ENCODE results near the gene STX1A. TPM values are rescaled to one million over a fixed set of nuclear protein-coding genes. Genes with fewer than 3 reads are reported as not detected.

The STX1A gene
- total and polyA plus RNA-seq, 4 donors, result 2.6 to 14.7 (median 11.8) TPM

- Histone ChIP-seq H3K36me3 (ENCODE audit: control insufficient read depth in 1 of 2, insufficient read depth in 2 of 2, low read length in 1 of 2) (no peaks in the 10 kb centered on the region), H3K27ac (ENCODE audit: low read depth in 1 of 2, low read length in 2 of 2) (no peak overlapping the region), H3K9me3 (ENCODE audit: control insufficient read depth, low read length) (no peaks in the 10 kb centered on the region), H3K27me3 (ENCODE audit: control insufficient read depth in 1 of 2, insufficient read depth in 2 of 2, low read length in 1 of 2) (no peaks in the 10 kb centered on the region), H3K4me1 (ENCODE audit: control insufficient read depth in 1 of 2, insufficient read depth in 2 of 2, low read length in 2 of 2) (no peaks in the 10 kb centered on the region), H3K4me3 (ENCODE audit: low read length in 2 of 2) (no peak overlapping the region)
- ATAC-seq (ENCODE audit: low FRiP score) (no peak), DNase-seq (no peak)
- WGBS, 2 donors, result 80 to 87% methylated on average over 13 to 15 of the region's 15 CpGs
- intact Hi-C loops (cut with DNase I), result no loop called here
Observed at GRCh38 chr7:73700581-73701134, 18.8 kb downstream of the STX1A start.

- 86 to 90% methylated on average over 14 of the region's 14 CpGs for whole genome bisulfite sequencing, 2 donors
- ATAC-seq (ENCODE audit: low FRiP score) (no peak), DNase-seq (no peak)
- H3K4me3 ChIP-seq (ENCODE audit: low read length in 2 of 2), result no peak overlapping the region
- H3K27ac ChIP-seq (ENCODE audit: low read depth in 1 of 2, low read length in 2 of 2), result no peak overlapping the region
- no peaks in the 10 kb centered on the region for H3K27me3 ChIP-seq (ENCODE audit: control insufficient read depth in 1 of 2, insufficient read depth in 2 of 2, low read length in 1 of 2)
- H3K9me3 ChIP-seq (ENCODE audit: control insufficient read depth, low read length), result no peaks in the 10 kb centered on the region
- peaks cover 0 to 2% of the 10 kb centered on the region in 2 donors for H3K36me3 ChIP-seq (ENCODE audit: control insufficient read depth in 1 of 2, insufficient read depth in 2 of 2, low read length in 1 of 2)
- intact Hi-C loops (cut with DNase I), result no loop called here
- no peaks in the 10 kb centered on the region for H3K4me1 ChIP-seq (ENCODE audit: control insufficient read depth in 1 of 2, insufficient read depth in 2 of 2, low read length in 2 of 2)
Observed at GRCh38 chr7:73700069-73700423, 19.4 kb downstream of the STX1A start.

DNA sequence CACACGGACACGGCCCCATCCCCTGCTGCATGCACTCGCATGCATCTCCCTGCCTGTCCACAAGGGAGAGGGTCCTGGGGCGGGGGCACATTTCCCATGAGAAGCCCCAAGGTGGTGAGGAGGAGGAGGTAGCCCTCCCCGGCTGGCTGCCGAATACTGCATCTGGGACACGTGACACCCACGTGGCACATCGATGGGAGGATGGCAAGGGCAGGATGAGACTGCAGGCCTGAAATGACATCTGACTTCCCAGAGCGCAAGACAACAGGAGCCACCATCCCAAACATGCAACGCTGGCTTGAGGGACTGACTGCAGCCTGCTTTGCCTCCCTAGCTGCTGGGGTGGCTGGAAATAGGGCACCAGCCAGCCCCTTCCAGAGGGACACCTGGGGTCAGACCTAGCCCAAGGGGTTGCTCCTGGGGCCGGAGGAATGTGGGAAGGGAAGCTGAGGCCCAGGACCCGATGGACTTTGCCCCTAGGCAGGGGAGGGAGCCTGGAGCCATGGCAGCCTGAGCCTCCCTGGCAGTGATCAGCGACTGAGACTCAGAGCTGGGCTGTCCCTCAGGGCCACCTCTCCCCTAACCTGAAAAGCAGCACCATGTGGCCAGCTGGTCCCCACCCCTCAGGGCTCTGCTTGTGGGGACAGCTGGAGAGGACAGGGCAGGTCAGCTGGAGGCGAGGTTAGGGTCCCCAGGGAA, 19.9 kb downstream of the STX1A start:
- Histone ChIP-seq H3K27ac (ENCODE audit: low read depth in 1 of 2, low read length in 2 of 2) (no peak overlapping the region), H3K27me3 (ENCODE audit: control insufficient read depth in 1 of 2, insufficient read depth in 2 of 2, low read length in 1 of 2) (no peaks in the 10 kb centered on the region), H3K4me3 (ENCODE audit: low read length in 2 of 2) (no peak overlapping the region), H3K36me3 (ENCODE audit: control insufficient read depth in 1 of 2, insufficient read depth in 2 of 2, low read length in 1 of 2) (peaks cover 0 to 4% of the 10 kb centered on the region in 2 donors), H3K9me3 (ENCODE audit: control insufficient read depth, low read length) (no peaks in the 10 kb centered on the region), H3K4me1 (ENCODE audit: control insufficient read depth in 1 of 2, insufficient read depth in 2 of 2, low read length in 2 of 2) (no peaks in the 10 kb centered on the region)
- WGBS, 2 donors, result 81 to 82% methylated on average over 15 of the region's 15 CpGs
- ATAC-seq (ENCODE audit: low FRiP score), result no peak
- intact Hi-C loops (cut with DNase I), result no loop called here
- DNase-seq, result no peak

- no peaks in the 10 kb centered on the region for H3K4me1 ChIP-seq (ENCODE audit: control insufficient read depth in 1 of 2, insufficient read depth in 2 of 2, low read length in 2 of 2)
- intact Hi-C loops (cut with DNase I), result no loop called here
- DNase-seq (no peak), ATAC-seq (ENCODE audit: low FRiP score) (no peak)
- no peaks in the 10 kb centered on the region for H3K9me3 ChIP-seq (ENCODE audit: control insufficient read depth, low read length)
- H3K27me3 ChIP-seq (ENCODE audit: control insufficient read depth in 1 of 2, insufficient read depth in 2 of 2, low read length in 1 of 2), result no peaks in the 10 kb centered on the region
- 77 to 78% methylated on average over 7 of the region's 7 CpGs for WGBS, 2 donors
- no peak overlapping the region for H3K4me3 ChIP-seq (ENCODE audit: low read length in 2 of 2)
- H3K36me3 ChIP-seq (ENCODE audit: control insufficient read depth in 1 of 2, insufficient read depth in 2 of 2, low read length in 1 of 2), result peaks cover 0 to 4% of the 10 kb centered on the region in 2 donors
- H3K27ac ChIP-seq (ENCODE audit: low read depth in 1 of 2, low read length in 2 of 2), result no peak overlapping the region
Observed at GRCh38 chr7:73698410-73698809, 21.1 kb downstream of the STX1A start.

GRCh38 chr7:73696372-73696771, 23.1 kb downstream of the STX1A start:
- no peak for DNase-seq
- no peak for ATAC-seq (ENCODE audit: low FRiP score)
- H3K4me1 ChIP-seq (ENCODE audit: control insufficient read depth in 1 of 2, insufficient read depth in 2 of 2, low read length in 2 of 2), result no peaks in the 10 kb centered on the region
- H3K36me3 ChIP-seq (ENCODE audit: control insufficient read depth in 1 of 2, insufficient read depth in 2 of 2, low read length in 1 of 2), result peaks cover 0 to 6% of the 10 kb centered on the region in 2 donors
- H3K27me3 ChIP-seq (ENCODE audit: control insufficient read depth in 1 of 2, insufficient read depth in 2 of 2, low read length in 1 of 2), result no peaks in the 10 kb centered on the region
- no peak overlapping the region for H3K27ac ChIP-seq (ENCODE audit: low read depth in 1 of 2, low read length in 2 of 2)
- H3K9me3 ChIP-seq (ENCODE audit: control insufficient read depth, low read length), result no peaks in the 10 kb centered on the region
- WGBS, 2 donors, result 85 to 86% methylated on average over 4 of the region's 4 CpGs
- intact Hi-C loops (cut with DNase I), result no loop called here
- no peak overlapping the region for H3K4me3 ChIP-seq (ENCODE audit: low read length in 2 of 2)

DNA sequence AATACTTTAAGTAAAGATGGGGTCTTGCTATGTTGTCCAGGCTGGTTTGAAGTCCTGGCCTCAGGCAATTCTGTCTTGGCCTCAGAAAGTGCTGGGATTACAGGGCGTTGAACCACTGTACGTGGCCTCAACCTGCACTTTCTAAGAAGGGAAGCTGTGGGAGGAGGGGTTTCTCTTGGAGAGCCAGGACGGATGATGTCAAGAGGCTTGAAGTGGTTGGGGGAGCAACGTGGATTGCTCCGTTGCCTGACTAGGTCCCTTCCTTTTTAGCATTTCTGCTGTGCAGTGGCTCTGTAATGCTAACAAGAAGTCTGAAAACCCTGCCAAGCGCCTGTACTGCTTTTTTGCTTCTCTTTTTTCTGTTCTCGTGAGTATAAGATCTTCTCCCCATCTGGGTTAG, 28.8 kb downstream of the STX1A start:
- 82 to 86% methylated on average over 7 of the region's 7 CpGs for WGBS, 2 donors
- ATAC-seq (ENCODE audit: low FRiP score) (no peak), DNase-seq (no peak)
- intact Hi-C loops (cut with DNase I), result no loop called here
- H3K27ac ChIP-seq (ENCODE audit: low read depth in 1 of 2, low read length in 2 of 2), result no peak overlapping the region
- H3K4me1 ChIP-seq (ENCODE audit: control insufficient read depth in 1 of 2, insufficient read depth in 2 of 2, low read length in 2 of 2), result no peaks in the 10 kb centered on the region
- peaks cover 0 to 8% of the 10 kb centered on the region in 2 donors for H3K36me3 ChIP-seq (ENCODE audit: control insufficient read depth in 1 of 2, insufficient read depth in 2 of 2, low read length in 1 of 2)
- H3K27me3 ChIP-seq (ENCODE audit: control insufficient read depth in 1 of 2, insufficient read depth in 2 of 2, low read length in 1 of 2), result no peaks in the 10 kb centered on the region
- H3K9me3 ChIP-seq (ENCODE audit: control insufficient read depth, low read length), result no peaks in the 10 kb centered on the region
- no peak overlapping the region for H3K4me3 ChIP-seq (ENCODE audit: low read length in 2 of 2)

DNA sequence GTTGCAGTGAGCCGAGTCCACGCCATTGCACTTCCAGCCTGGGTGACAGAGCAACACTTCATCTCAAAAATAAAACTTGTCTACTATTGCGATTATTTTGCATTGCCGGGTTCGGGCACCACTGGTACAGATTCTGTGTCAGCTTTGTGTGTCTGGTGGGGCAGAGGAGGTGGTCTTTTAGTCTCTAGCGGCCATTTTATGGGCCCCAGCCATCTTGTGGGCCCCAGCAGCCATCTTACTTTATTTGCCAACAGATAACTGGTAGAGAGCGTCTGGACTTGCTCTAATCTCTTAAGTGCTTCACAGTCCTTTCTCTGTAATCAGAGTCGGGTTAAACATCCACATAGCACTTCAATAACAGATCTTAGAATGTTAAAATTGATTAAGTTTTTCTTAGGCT, 31.2 kb downstream of the STX1A start:
- peaks cover 0 to 4% of the 10 kb centered on the region in 2 donors for H3K36me3 ChIP-seq (ENCODE audit: control insufficient read depth in 1 of 2, insufficient read depth in 2 of 2, low read length in 1 of 2)
- no peak overlapping the region for H3K4me3 ChIP-seq (ENCODE audit: low read length in 2 of 2)
- intact Hi-C loops (cut with DNase I), result no loop called here
- DNase-seq (no peak), ATAC-seq (ENCODE audit: low FRiP score) (no peak)
- WGBS, 2 donors, result 93 to 95% methylated on average over 8 of the region's 8 CpGs
- no peaks in the 10 kb centered on the region for H3K9me3 ChIP-seq (ENCODE audit: control insufficient read depth, low read length)
- no peaks in the 10 kb centered on the region for H3K4me1 ChIP-seq (ENCODE audit: control insufficient read depth in 1 of 2, insufficient read depth in 2 of 2, low read length in 2 of 2)
- H3K27me3 ChIP-seq (ENCODE audit: control insufficient read depth in 1 of 2, insufficient read depth in 2 of 2, low read length in 1 of 2), result no peaks in the 10 kb centered on the region
- H3K27ac ChIP-seq (ENCODE audit: low read depth in 1 of 2, low read length in 2 of 2), result no peak overlapping the region

- no peak for ATAC-seq (ENCODE audit: low FRiP score)
Observed at GRCh38 chr7:73685311-73685710, 34.2 kb downstream of the STX1A start.

More at GRCh38 chr7:73685311-73685710, 34.2 kb downstream of the STX1A start:
- H3K4me3 ChIP-seq (ENCODE audit: low read length in 2 of 2), result no peak overlapping the region
- intact Hi-C loops (cut with DNase I), result no loop called here
- H3K9me3 ChIP-seq (ENCODE audit: control insufficient read depth, low read length), result no peaks in the 10 kb centered on the region
- H3K36me3 ChIP-seq (ENCODE audit: control insufficient read depth in 1 of 2, insufficient read depth in 2 of 2, low read length in 1 of 2), result peaks cover 0 to 3% of the 10 kb centered on the region in 2 donors
- H3K27me3 ChIP-seq (ENCODE audit: control insufficient read depth in 1 of 2, insufficient read depth in 2 of 2, low read length in 1 of 2), result no peaks in the 10 kb centered on the region
- H3K4me1 ChIP-seq (ENCODE audit: control insufficient read depth in 1 of 2, insufficient read depth in 2 of 2, low read length in 2 of 2), result peaks cover 2 to 3% of the 10 kb centered on the region in 2 donors
- WGBS, 2 donors, result 95 to 96% methylated on average over 18 of the region's 18 CpGs
- DNase-seq, result no peak
- no peak overlapping the region for H3K27ac ChIP-seq (ENCODE audit: low read depth in 1 of 2, low read length in 2 of 2)
